DMS114 treated with DMSO at 0.1 percent for 48 hours (cell line): ENCODE measurements around the gene CENATAC.
"Not testable (repeated sequence)": the region's sequence is repeated elsewhere in the genome, so short reads cannot be mapped to it uniquely, and the experiment has no call there.

Source experiments
- DNase-seq: peaks from one replicate; lab custom pipeline; 2025; ENCODE audit not compliant: unreplicated experiment; lab: John Stamatoyannopoulos, UW

The CENATAC gene

GRCh38 chr11:119051440-119052162 is 53.7 kb downstream of the CENATAC start:
- DNase-seq: no peak

GRCh38 chr11:119052163-119052814 is 54.4 kb downstream of the CENATAC start:
- no peak for DNase-seq

GRCh38 chr11:119054418-119054817 is 56.5 kb downstream of the CENATAC start:
- no peak for DNase-seq

GRCh38 chr11:119055901-119056300 is 58.0 kb downstream of the CENATAC start:
- peak; percentile 7 for DNase-seq

- no peak for DNase-seq
Measured at GRCh38 chr11:119056421-119056999, 58.6 kb downstream of the CENATAC start.

- peak; percentile 78 for DNase-seq
Measured at GRCh38 chr11:119057000-119057769, 59.2 kb downstream of the CENATAC start, which contains the start of gene HYOU1. HYOU1 (minus strand) TSS chr11:119057205; CDS start chr11:119056160, 1,045 bp downstream.

- not testable (repeated sequence) for DNase-seq
Measured at GRCh38 chr11:119059128-119059527, 61.2 kb downstream of the CENATAC start.

- no peak for DNase-seq
Measured at GRCh38 chr11:119061256-119061655, 63.3 kb downstream of the CENATAC start.

GRCh38 chr11:119062779-119063178 is 64.8 kb downstream of the CENATAC start:
- no peak for DNase-seq

GRCh38 chr11:119065369-119065768 is 67.4 kb downstream of the CENATAC start:
- DNase-seq: no peak
